ENCODE results near the gene HRH2.
"Not testable (repeated sequence)": the region's sequence is repeated elsewhere in the genome, so short reads cannot be mapped to it uniquely, and the experiment has no call there.

The HRH2 gene

DNA sequence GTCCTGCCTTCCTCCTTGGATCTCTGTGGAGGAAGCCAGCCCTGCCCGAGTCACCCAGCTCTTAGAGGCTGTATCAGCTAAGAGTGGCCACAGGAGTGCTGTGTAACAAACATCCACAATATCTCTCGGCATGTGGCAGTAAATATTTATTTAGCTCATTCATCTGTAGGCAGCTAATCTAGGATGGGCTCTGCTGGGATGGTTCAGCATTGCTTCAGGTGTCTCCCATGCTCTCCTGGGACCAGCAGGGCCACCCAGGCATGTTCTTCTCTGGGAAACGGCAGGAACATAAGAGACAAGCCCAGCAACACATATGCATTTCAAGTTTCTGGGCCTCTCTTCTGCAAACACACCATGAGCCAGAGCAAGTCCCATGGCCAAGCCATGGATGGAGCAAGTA, 56.1 kb downstream of the HRH2 start:
- CTCF ChIA-PET, result interaction anchor here (0.8 to 2.0 kb wide), 3 partner anchors 13 to 19 kb away, joined by 3 to 4 read pairs (median 3); no protein-coding TSS in a partner anchor
- H3K27ac ChIP-seq (ENCODE audit: insufficient read depth in 1 of 2, low read depth in 1 of 2, low read length in 2 of 2, poor library complexity in 1 of 2, severe bottlenecking in 2 of 2), result no peak overlapping the region
- POLR2A ChIA-PET, result no interaction called here
- peaks cover 0 to 12% (median 0%) of the 10 kb centered on the region in 4 experiments for H3K36me3 ChIP-seq (ENCODE audit: control insufficient read depth in 4 of 4, insufficient read depth in 4 of 4, low read length in 3 of 4)
- no peaks in the 10 kb centered on the region for H3K4me1 ChIP-seq (ENCODE audit: control extremely low read depth in 1 of 4, control insufficient read depth in 4 of 4, insufficient read depth in 4 of 4, low read length in 3 of 4)
- DNase-seq, result no peak
- peaks cover 0 to 4% (median 0%) of the 10 kb centered on the region in 5 experiments for H3K27me3 ChIP-seq (replicated peaks in 2 of 5; ENCODE audit: control insufficient read depth in 4 of 5, insufficient read depth in 5 of 5, low read length in 4 of 5)
- no peak overlapping the region for H3K4me3 ChIP-seq (ENCODE audit: control insufficient read depth in 1 of 7, extremely low read depth in 1 of 7, insufficient read depth in 4 of 7, low read depth in 2 of 7, low read length in 6 of 7)
- 100% methylated on average over 2 of the region's 3 CpGs for WGBS (ENCODE audit: insufficient coverage)
- peaks cover 4 to 16% (median 5%) of the 10 kb centered on the region in 5 experiments for H3K9me3 ChIP-seq (ENCODE audit: control extremely low read depth in 1 of 5, control insufficient read depth in 4 of 5, insufficient read depth in 2 of 5, low read depth in 1 of 5, low read length in 4 of 5)

GRCh38 chr5:175714479-175715085, 56.7 kb downstream of the HRH2 start:
- CTCF ChIA-PET, result interaction anchor here (0.8 to 2.0 kb wide), 3 partner anchors 13 to 18 kb away, joined by 3 to 4 read pairs (median 4); no protein-coding TSS in a partner anchor
- POLR2A ChIA-PET, result no interaction called here
- WGBS (ENCODE audit: insufficient coverage), result 100% methylated on average over 7 of the region's 7 CpGs
- H3K4me1 ChIP-seq (ENCODE audit: control extremely low read depth in 1 of 4, control insufficient read depth in 4 of 4, insufficient read depth in 4 of 4, low read length in 3 of 4), result no peaks in the 10 kb centered on the region
- DNase-seq, result no peak
- no peak overlapping the region for H3K27ac ChIP-seq (ENCODE audit: insufficient read depth in 1 of 2, low read depth in 1 of 2, low read length in 2 of 2, poor library complexity in 1 of 2, severe bottlenecking in 2 of 2)
- no peak overlapping the region for H3K4me3 ChIP-seq (ENCODE audit: control insufficient read depth in 1 of 7, extremely low read depth in 1 of 7, insufficient read depth in 4 of 7, low read depth in 2 of 7, low read length in 6 of 7)
- peaks cover 0 to 4% (median 0%) of the 10 kb centered on the region in 5 experiments for H3K27me3 ChIP-seq (replicated peaks in 2 of 5; ENCODE audit: control insufficient read depth in 4 of 5, insufficient read depth in 5 of 5, low read length in 4 of 5)
- peaks cover 0 to 6% (median 0%) of the 10 kb centered on the region in 4 experiments for H3K36me3 ChIP-seq (ENCODE audit: control insufficient read depth in 4 of 4, insufficient read depth in 4 of 4, low read length in 3 of 4)
- H3K9me3 ChIP-seq (ENCODE audit: control extremely low read depth in 1 of 5, control insufficient read depth in 4 of 5, insufficient read depth in 2 of 5, low read depth in 1 of 5, low read length in 4 of 5), result peaks cover 4 to 16% (median 5%) of the 10 kb centered on the region in 5 experiments

- H3K36me3 ChIP-seq (ENCODE audit: control insufficient read depth in 4 of 4, insufficient read depth in 4 of 4, low read length in 3 of 4), result no peaks in the 10 kb centered on the region
- H3K4me1 ChIP-seq (ENCODE audit: control extremely low read depth in 1 of 4, control insufficient read depth in 4 of 4, insufficient read depth in 4 of 4, low read length in 3 of 4), result no peaks in the 10 kb centered on the region
- ChIA-PET POLR2A (no interaction called here), CTCF (interaction anchor here (0.7 to 1.8 kb wide), 6 partner anchors 8 to 181 kb away, joined by 3 to 6 read pairs (median 4); no protein-coding TSS in a partner anchor)
- H3K4me3 ChIP-seq (ENCODE audit: control insufficient read depth in 1 of 7, extremely low read depth in 1 of 7, insufficient read depth in 4 of 7, low read depth in 2 of 7, low read length in 6 of 7), result no peak overlapping the region
- DNase-seq, result no peak
- peaks cover 0 to 4% (median 0%) of the 10 kb centered on the region in 5 experiments for H3K27me3 ChIP-seq (replicated peaks in 2 of 5; ENCODE audit: control insufficient read depth in 4 of 5, insufficient read depth in 5 of 5, low read length in 4 of 5)
- 100% methylated on average over 7 of the region's 10 CpGs for WGBS (ENCODE audit: insufficient coverage)
- H3K27ac ChIP-seq (ENCODE audit: insufficient read depth in 1 of 2, low read depth in 1 of 2, low read length in 2 of 2, poor library complexity in 1 of 2, severe bottlenecking in 2 of 2), result no peak overlapping the region
- peaks cover 4 to 16% (median 5%) of the 10 kb centered on the region in 5 experiments for H3K9me3 ChIP-seq (ENCODE audit: control extremely low read depth in 1 of 5, control insufficient read depth in 4 of 5, insufficient read depth in 2 of 5, low read depth in 1 of 5, low read length in 4 of 5)
Observed at GRCh38 chr5:175715627-175716522, 58.0 kb downstream of the HRH2 start.

DNA sequence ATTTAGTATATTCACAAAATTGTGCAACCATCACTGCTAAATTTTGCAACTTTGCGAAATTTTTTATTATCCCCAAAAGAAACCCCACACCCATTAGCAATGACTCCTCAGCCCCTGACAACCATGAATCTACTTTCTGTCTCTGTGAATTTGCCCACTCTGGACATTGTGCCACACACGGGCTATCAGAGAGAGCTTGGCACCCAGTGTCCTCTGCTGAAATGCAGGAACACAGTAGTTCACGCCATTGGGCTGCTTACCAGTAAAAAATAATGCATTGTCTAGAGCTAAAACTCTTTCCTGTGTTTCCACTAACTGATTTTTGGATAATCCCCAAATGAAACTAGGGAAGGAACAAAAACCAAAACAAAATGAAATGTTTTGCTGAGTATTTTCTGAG, 60.0 kb downstream of the HRH2 start:
- Histone ChIP-seq H3K4me3 (ENCODE audit: control insufficient read depth in 1 of 7, extremely low read depth in 1 of 7, insufficient read depth in 4 of 7, low read depth in 2 of 7, low read length in 6 of 7) (no peak overlapping the region), H3K27me3 (replicated peaks in 2 of 5; ENCODE audit: control insufficient read depth in 4 of 5, insufficient read depth in 5 of 5, low read length in 4 of 5) (peaks cover 0 to 4% (median 0%) of the 10 kb centered on the region in 5 experiments), H3K27ac (ENCODE audit: insufficient read depth in 1 of 2, low read depth in 1 of 2, low read length in 2 of 2, poor library complexity in 1 of 2, severe bottlenecking in 2 of 2) (no peak overlapping the region), H3K4me1 (ENCODE audit: control extremely low read depth in 1 of 4, control insufficient read depth in 4 of 4, insufficient read depth in 4 of 4, low read length in 3 of 4) (no peaks in the 10 kb centered on the region), H3K36me3 (ENCODE audit: control insufficient read depth in 4 of 4, insufficient read depth in 4 of 4, low read length in 3 of 4) (no peaks in the 10 kb centered on the region), H3K9me3 (ENCODE audit: control extremely low read depth in 1 of 5, control insufficient read depth in 4 of 5, insufficient read depth in 2 of 5, low read depth in 1 of 5, low read length in 4 of 5) (peaks cover 4 to 16% (median 5%) of the 10 kb centered on the region in 5 experiments)
- DNase-seq, result no peak
- WGBS (ENCODE audit: insufficient coverage), result 94% methylated on average over 3 of the region's 3 CpGs
- ChIA-PET CTCF (interaction anchor here (1.0 to 3.4 kb wide), 17 partner anchors 8 to 190 kb away, joined by 3 to 81 read pairs (median 6); no protein-coding TSS in a partner anchor), POLR2A (no interaction called here)

- Histone ChIP-seq H3K9me3 (ENCODE audit: control extremely low read depth in 1 of 5, control insufficient read depth in 4 of 5, insufficient read depth in 2 of 5, low read depth in 1 of 5, low read length in 4 of 5) (peaks cover 4 to 16% (median 5%) of the 10 kb centered on the region in 5 experiments), H3K4me3 (ENCODE audit: control insufficient read depth in 1 of 7, extremely low read depth in 1 of 7, insufficient read depth in 4 of 7, low read depth in 2 of 7, low read length in 6 of 7) (no peak overlapping the region), H3K27me3 (replicated peaks in 2 of 5; ENCODE audit: control insufficient read depth in 4 of 5, insufficient read depth in 5 of 5, low read length in 4 of 5) (peaks cover 0 to 4% (median 0%) of the 10 kb centered on the region in 5 experiments), H3K4me1 (ENCODE audit: control extremely low read depth in 1 of 4, control insufficient read depth in 4 of 4, insufficient read depth in 4 of 4, low read length in 3 of 4) (no peaks in the 10 kb centered on the region), H3K36me3 (ENCODE audit: control insufficient read depth in 4 of 4, insufficient read depth in 4 of 4, low read length in 3 of 4) (no peaks in the 10 kb centered on the region), H3K27ac (ENCODE audit: insufficient read depth in 1 of 2, low read depth in 1 of 2, low read length in 2 of 2, poor library complexity in 1 of 2, severe bottlenecking in 2 of 2) (no peak overlapping the region)
- ChIA-PET CTCF (interaction anchor here (1.0 to 3.4 kb wide), 20 partner anchors 9 to 191 kb away, joined by 3 to 81 read pairs (median 6); no protein-coding TSS in a partner anchor), POLR2A (interaction anchor here (0.9 kb wide), 1 partner anchor 426 kb away, joined by 3 read pairs; no protein-coding TSS in a partner anchor)
- DNase-seq, result peak; percentile 51 to 82 (median 72)
- 95% methylated on average over 2 of the region's 8 CpGs for WGBS (ENCODE audit: insufficient coverage)
Observed at GRCh38 chr5:175718401-175719108, 60.7 kb downstream of the HRH2 start.

DNA sequence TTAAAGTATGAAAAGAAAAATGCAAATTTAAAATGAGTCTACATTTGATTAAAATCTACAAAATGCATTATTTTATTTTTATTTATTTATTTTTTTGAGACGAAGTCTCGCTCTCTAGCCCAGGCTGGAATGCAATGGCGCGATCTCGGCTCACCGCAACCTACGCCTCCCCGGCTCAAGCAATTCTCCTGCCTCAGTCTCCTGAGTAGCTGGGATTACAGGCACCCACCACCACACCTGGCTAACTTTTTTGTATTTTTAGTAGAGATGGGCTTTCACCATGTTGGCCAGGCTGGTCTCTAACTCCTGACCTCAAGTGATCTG, 61.2 kb downstream of the HRH2 start:
- CTCF ChIA-PET, result interaction anchor here (1.2 to 3.4 kb wide), 15 partner anchors 8 to 192 kb away, joined by 3 to 81 read pairs (median 9); no protein-coding TSS in a partner anchor
- not testable (repeated sequence) for H3K27ac ChIP-seq (ENCODE audit: insufficient read depth in 1 of 2, low read depth in 1 of 2, low read length in 2 of 2, poor library complexity in 1 of 2, severe bottlenecking in 2 of 2); DNase-seq; H3K36me3 ChIP-seq (ENCODE audit: control insufficient read depth in 4 of 4, insufficient read depth in 4 of 4, low read length in 3 of 4); H3K4me1 ChIP-seq (ENCODE audit: control extremely low read depth in 1 of 4, control insufficient read depth in 4 of 4, insufficient read depth in 4 of 4, low read length in 3 of 4); H3K27me3 ChIP-seq (replicated peaks in 2 of 5; ENCODE audit: control insufficient read depth in 4 of 5, insufficient read depth in 5 of 5, low read length in 4 of 5); H3K4me3 ChIP-seq (ENCODE audit: control insufficient read depth in 1 of 7, extremely low read depth in 1 of 7, insufficient read depth in 4 of 7, low read depth in 2 of 7, low read length in 6 of 7)
- peaks cover 4 to 15% (median 5%) of the 10 kb centered on the region in 5 experiments for H3K9me3 ChIP-seq (ENCODE audit: control extremely low read depth in 1 of 5, control insufficient read depth in 4 of 5, insufficient read depth in 2 of 5, low read depth in 1 of 5, low read length in 4 of 5)
- 90% methylated on average over 4 of the region's 8 CpGs for WGBS (ENCODE audit: insufficient coverage)
- POLR2A ChIA-PET, result interaction anchor here (0.9 kb wide), 1 partner anchor 425 kb away, joined by 3 read pairs; no protein-coding TSS in a partner anchor

All from common myeloid progenitor, CD34-positive (primary cell).